Skeletal muscle satellite cell (primary cell): ENCODE measurements around the gene SYCE1. TPM values are rescaled to one million over a fixed set of nuclear protein-coding genes. Genes with fewer than 3 reads are reported as not detected.
"Not testable (repeated sequence)": the region's sequence is repeated elsewhere in the genome, so short reads cannot be mapped to it uniquely, and the experiment has no call there.

ENCODE experiments used
- H3K27me3 ChIP-seq: 2 replicates; pipeline ENCODE4 v1.7.0; 2013; ENCODE audit warnings: low read length; ENCODE audit not compliant: control insufficient read depth, insufficient read depth
- H3K36me3 ChIP-seq: 2 replicates; pipeline ENCODE4 v1.7.0; 2013; ENCODE audit warnings: mild to moderate bottlenecking, control low read depth, low read length; ENCODE audit not compliant: insufficient read depth
- H3K4me1 ChIP-seq: 2 replicates; pipeline ENCODE4 v1.7.0; 2013; ENCODE audit warnings: low read length; ENCODE audit not compliant: control insufficient read depth, insufficient read depth
- H3K4me2 ChIP-seq: 2 replicates; pipeline ENCODE4 v1.7.0; 2013; ENCODE audit warnings: mild to moderate bottlenecking, low read length
- H3K4me3 ChIP-seq: 2 replicates; pipeline ENCODE4 v1.7.0; 2013; ENCODE audit warnings: low read length
- H3K9ac ChIP-seq: 2 replicates; pipeline ENCODE4 v1.7.0; 2013; ENCODE audit warnings: mild to moderate bottlenecking, low read depth, low read length, moderate library complexity
- H3K9me3 ChIP-seq: replicated peaks from 2 replicates; pipeline ENCODE4 v1.7.0; 2013; ENCODE audit warnings: mild to moderate bottlenecking, control low read depth, low read length
- total RNA-seq: library from RNA; depleted of rRNA; stranded (reverse); fragments of >200 nt; gene quantifications from 2 replicates; pipeline ENCODE4 v1.2.3, GENCODE V29; 2012; rRNA removed

SYCE1 gene
- 0.25 and 0.44 TPM in 2 replicates for total RNA-seq

GRCh38 chr10:133565441-133566294 lies at the start of gene SYCE1:
Gene SYCE1, minus strand, starts transcription at chr10:133565583. Its CDS starts 54 bp downstream, at chr10:133565529.
- Histone ChIP-seq H3K9me3 (peaks cover 4% of the 10 kb centered on the region), H3K36me3 (no peaks in the 10 kb centered on the region), H3K4me3 (no peak within 1 kb of the TSS), H3K4me1 (no peaks in the 10 kb centered on the region), H3K27me3 (no peaks in the 10 kb centered on the region), H3K9ac (no peak within 1 kb of the TSS), H3K4me2 (no peak within 1 kb of the TSS)

GRCh38 chr10:133614830-133615580 lies 49.6 kb upstream of the SYCE1 start:
- Histone ChIP-seq H3K9ac (no peak overlapping the region), H3K4me2 (no peak overlapping the region)

DNA sequence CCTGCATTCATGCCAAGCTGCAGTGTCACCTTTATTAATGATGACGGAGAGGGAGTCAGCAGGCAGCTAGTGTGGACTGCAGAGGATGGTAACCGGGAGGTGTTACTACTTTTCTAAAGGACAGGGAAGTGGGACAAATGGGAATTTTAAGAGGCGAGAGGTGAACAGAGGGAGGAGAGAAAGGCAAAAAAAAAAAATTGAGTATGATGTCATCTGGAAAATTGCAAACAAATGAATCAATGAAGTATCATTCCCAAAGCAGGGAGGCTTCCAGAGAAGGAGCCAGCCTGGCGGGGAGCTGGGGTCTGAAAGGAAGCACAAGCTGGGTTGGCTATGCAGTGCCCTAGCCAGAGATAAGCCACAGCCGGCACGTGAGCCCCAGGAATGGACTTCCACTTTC lies 48.3 kb upstream of the SYCE1 start:
- Histone ChIP-seq H3K36me3 (no peaks in the 10 kb centered on the region), H3K4me3 (no peak overlapping the region), H3K9me3 (no peaks in the 10 kb centered on the region), H3K9ac (no peak overlapping the region), H3K4me2 (no peak overlapping the region), H3K4me1 (no peaks in the 10 kb centered on the region), H3K27me3 (peaks cover 9% of the 10 kb centered on the region)

More at GRCh38 chr10:133614830-133615580, 49.6 kb upstream of the SYCE1 start:
- H3K4me1 ChIP-seq, result no peaks in the 10 kb centered on the region
- H3K4me3 ChIP-seq, result no peak overlapping the region
- no peaks in the 10 kb centered on the region for H3K36me3 ChIP-seq
- H3K27me3 ChIP-seq, result peaks cover 9% of the 10 kb centered on the region
- no peaks in the 10 kb centered on the region for H3K9me3 ChIP-seq

DNA sequence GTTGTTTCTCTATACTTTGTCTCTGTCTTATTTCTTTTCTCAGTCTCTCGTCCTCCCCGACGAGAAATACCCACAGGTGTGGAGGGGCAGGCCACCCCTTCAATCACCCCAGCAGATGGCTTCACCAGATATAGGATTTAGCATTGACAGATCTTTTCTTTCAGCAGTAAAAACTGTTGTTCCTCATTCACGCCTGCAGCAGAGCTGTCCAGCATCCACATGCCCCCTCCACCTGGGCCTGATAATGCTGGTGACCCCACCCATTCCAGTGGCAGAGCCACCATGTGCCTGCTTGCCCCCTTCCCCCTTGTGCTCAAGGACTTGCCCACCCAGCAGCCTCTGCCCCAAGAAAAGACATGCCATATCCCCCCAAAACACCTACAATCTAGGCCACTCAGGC lies 45.7 kb upstream of the SYCE1 start:
- Histone ChIP-seq H3K4me1 (no peaks in the 10 kb centered on the region), H3K36me3 (no peaks in the 10 kb centered on the region), H3K9me3 (no peaks in the 10 kb centered on the region), H3K4me3 (no peak overlapping the region), H3K27me3 (peaks cover 9% of the 10 kb centered on the region), H3K4me2 (no peak overlapping the region), H3K9ac (no peak overlapping the region)

- no peak overlapping the region for H3K4me2 ChIP-seq
- H3K36me3 ChIP-seq, result no peaks in the 10 kb centered on the region
- no peaks in the 10 kb centered on the region for H3K4me1 ChIP-seq
- H3K9ac ChIP-seq, result no peak overlapping the region
- no peak overlapping the region for H3K4me3 ChIP-seq
- H3K27me3 ChIP-seq, result peaks cover 3% of the 10 kb centered on the region
- H3K9me3 ChIP-seq, result no peaks in the 10 kb centered on the region
Measured at GRCh38 chr10:133608855-133609254, 43.5 kb upstream of the SYCE1 start.

GRCh38 chr10:133603434-133603833 lies 38.1 kb upstream of the SYCE1 start:
- not testable (repeated sequence) for H3K9ac ChIP-seq, H3K9me3 ChIP-seq, H3K4me3 ChIP-seq, H3K4me1 ChIP-seq, H3K4me2 ChIP-seq, H3K36me3 ChIP-seq, H3K27me3 ChIP-seq

- no peak overlapping the region for H3K4me2 ChIP-seq
- H3K9ac ChIP-seq, result no peak overlapping the region
- no peak overlapping the region for H3K4me3 ChIP-seq
- no peaks in the 10 kb centered on the region for H3K27me3 ChIP-seq
- no peaks in the 10 kb centered on the region for H3K4me1 ChIP-seq
- no peaks in the 10 kb centered on the region for H3K36me3 ChIP-seq
- H3K9me3 ChIP-seq, result no peaks in the 10 kb centered on the region
Measured at GRCh38 chr10:133600657-133601056, 35.3 kb upstream of the SYCE1 start.

DNA sequence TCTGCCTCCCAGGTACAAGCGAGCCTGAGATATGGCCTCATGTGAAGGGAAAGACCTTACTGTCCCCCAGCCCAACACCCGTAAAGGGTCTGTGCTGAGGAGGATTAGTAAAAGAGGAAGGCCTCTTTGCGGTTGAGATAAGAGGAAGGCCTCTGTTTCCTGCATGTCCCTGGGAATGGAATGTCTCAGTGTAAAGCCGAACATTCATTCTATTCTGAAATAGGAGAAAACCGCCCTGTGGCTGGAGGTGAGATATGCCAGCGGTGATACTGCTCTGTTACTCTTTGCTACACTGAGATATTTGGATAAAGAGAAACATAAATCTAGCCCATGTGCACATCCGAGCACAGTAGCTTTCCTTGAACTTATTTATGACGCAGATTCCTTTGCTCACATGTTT lies 34.5 kb upstream of the SYCE1 start:
- not testable (repeated sequence) for H3K36me3 ChIP-seq, H3K27me3 ChIP-seq, H3K4me3 ChIP-seq, H3K9ac ChIP-seq, H3K4me1 ChIP-seq, H3K4me2 ChIP-seq, H3K9me3 ChIP-seq

DNA sequence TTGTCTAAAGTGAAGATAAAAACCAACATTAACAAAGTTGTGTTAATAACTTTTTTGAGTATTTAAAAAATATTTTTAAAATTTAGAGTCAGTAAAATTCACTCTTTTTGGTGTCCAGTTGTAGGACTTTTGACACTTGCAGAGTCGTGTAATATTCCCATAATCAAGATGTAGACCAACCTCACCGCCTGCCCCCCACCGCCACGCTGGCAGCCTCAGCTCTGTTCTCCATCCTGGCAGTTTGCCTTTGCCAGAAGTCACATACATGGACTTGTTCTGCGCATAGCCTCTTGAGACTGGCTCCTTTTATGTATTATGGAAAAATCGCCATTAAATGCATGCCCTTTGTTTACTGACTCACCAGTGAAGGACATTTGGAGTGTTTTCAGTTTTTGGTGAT lies 27.3 kb upstream of the SYCE1 start:
- Histone ChIP-seq H3K4me1 (no peaks in the 10 kb centered on the region), H3K4me3 (no peak overlapping the region), H3K4me2 (no peak overlapping the region), H3K36me3 (no peaks in the 10 kb centered on the region), H3K9ac (no peak overlapping the region), H3K27me3 (peaks cover 5% of the 10 kb centered on the region), H3K9me3 (no peaks in the 10 kb centered on the region)

- no peak overlapping the region for H3K9ac ChIP-seq
- H3K4me2 ChIP-seq, result no peak overlapping the region
- H3K9me3 ChIP-seq, result no peaks in the 10 kb centered on the region
- no peak overlapping the region for H3K4me3 ChIP-seq
- H3K4me1 ChIP-seq, result no peaks in the 10 kb centered on the region
- H3K27me3 ChIP-seq, result peaks cover 5% of the 10 kb centered on the region
- H3K36me3 ChIP-seq, result no peaks in the 10 kb centered on the region
Measured at GRCh38 chr10:133590970-133591359, 25.6 kb upstream of the SYCE1 start.

DNA sequence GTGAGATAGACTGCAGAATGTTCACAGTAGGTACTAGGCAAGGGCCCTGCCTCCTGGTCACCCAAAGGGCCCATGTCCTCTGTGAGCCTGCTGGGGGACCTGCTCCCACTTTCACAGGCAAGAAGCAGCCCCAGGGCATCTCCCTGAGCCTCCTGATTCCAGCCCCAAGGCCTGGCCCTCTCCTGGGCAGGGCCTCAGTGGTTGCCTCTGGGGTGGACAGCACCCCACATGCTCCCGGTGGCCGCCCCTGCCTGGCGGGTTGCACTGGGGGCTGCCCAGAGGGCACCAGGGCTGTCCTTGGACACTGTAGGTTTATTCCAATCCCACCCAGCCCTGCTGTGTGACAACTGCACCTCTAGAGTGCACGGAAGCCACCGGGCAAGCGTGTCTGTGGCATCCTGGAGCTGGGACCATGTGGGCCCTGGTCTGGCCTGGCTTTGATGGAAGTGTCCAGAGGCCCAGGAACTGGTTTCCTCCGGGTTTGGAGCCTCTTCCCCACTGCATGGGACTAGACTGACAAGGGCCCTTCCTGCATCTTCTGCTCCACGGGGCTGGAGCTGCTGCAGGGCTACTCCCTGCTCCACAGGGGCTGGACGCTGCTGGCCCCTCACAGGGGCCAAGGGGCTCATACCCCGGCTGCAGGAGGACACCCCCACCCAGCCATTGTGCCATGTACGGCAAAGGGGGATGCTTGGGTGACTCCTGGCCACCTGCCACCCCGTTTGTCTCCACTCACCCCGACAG lies 25.0 kb upstream of the SYCE1 start:
- H3K27me3 ChIP-seq, result peaks cover 5% of the 10 kb centered on the region
- H3K4me3 ChIP-seq, result no peak overlapping the region
- no peaks in the 10 kb centered on the region for H3K9me3 ChIP-seq
- H3K4me1 ChIP-seq, result no peaks in the 10 kb centered on the region
- H3K4me2 ChIP-seq, result no peak overlapping the region
- no peak overlapping the region for H3K9ac ChIP-seq
- H3K36me3 ChIP-seq, result no peaks in the 10 kb centered on the region
